ENCODE data around the gene STBD1.

Gene STBD1

GRCh38 chr4:76315267-76315918 lies 8.9 kb downstream of the STBD1 start:
- H3K4me3 ChIP-seq (ENCODE audit: low read depth, low read length): no peak overlapping the region
- TF ChIP-seq, protein P1, sequence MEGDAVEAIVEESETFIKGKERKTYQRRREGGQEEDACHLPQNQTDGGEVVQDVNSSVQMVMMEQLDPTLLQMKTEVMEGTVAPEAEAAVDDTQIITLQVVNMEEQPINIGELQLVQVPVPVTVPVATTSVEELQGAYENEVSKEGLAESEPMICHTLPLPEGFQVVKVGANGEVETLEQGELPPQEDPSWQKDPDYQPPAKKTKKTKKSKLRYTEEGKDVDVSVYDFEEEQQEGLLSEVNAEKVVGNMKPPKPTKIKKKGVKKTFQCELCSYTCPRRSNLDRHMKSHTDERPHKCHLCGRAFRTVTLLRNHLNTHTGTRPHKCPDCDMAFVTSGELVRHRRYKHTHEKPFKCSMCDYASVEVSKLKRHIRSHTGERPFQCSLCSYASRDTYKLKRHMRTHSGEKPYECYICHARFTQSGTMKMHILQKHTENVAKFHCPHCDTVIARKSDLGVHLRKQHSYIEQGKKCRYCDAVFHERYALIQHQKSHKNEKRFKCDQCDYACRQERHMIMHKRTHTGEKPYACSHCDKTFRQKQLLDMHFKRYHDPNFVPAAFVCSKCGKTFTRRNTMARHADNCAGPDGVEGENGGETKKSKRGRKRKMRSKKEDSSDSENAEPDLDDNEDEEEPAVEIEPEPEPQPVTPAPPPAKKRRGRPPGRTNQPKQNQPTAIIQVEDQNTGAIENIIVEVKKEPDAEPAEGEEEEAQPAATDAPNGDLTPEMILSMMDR (IDR thresholded peaks at IDR 0.05; ENCODE audit: low read depth, low read length, missing control alignments): no peak
- no peak for DNase-seq (ENCODE audit: low read depth)

DNA sequence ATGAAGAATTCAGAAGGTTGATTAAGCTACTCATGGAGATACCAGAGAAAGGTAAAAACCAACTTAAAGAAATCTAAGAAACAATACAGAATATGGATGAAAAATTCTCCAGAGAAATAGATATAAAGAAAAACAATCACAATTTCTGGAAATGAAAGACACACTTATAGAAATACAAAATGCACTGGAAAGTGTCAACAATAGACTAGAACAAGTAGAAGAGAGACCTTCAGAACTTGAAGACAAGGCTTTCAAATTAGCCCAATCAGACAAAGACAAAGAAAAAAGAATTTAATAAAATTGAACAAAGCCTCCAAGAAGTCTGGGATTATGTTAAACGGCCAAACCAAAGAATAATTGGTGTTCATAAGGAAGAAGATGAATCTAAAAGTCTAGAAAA lies 9.6 kb downstream of the STBD1 start:
- TF ChIP-seq, protein P1 (IDR thresholded peaks at IDR 0.05; ENCODE audit: low read depth, low read length, missing control alignments): no peak
- DNase-seq (ENCODE audit: low read depth): no peak
- H3K4me3 ChIP-seq (ENCODE audit: low read depth, low read length): no peak overlapping the region

- no peak overlapping the region for H3K4me3 ChIP-seq (ENCODE audit: low read depth, low read length)
- TF ChIP-seq, protein P1 (IDR thresholded peaks at IDR 0.05; ENCODE audit: low read depth, low read length, missing control alignments): no peak
- no peak for DNase-seq (ENCODE audit: low read depth)
These were observed 15.7 kb downstream of the STBD1 start for GRCh38 chr4:76322236-76322635.

DNA sequence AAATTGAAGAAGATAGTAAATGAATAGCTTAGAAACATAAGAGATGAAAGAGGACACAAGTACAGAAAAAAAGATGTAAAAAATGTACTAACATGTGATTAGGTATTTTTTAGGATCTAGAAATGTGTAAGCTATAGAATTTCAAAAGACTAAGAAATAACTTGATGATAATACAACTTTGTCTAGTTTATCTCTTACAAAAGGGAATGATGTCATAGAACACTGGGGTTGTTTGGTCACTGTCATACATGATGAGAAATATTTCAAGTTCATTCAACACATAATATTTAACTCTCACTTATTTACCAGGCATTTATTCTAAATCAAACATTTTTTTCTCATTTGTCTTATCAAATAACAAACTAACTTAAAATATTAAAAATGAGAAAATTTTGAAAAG lies 18.5 kb downstream of the STBD1 start:
- TF ChIP-seq, protein P1 (IDR thresholded peaks at IDR 0.05; ENCODE audit: low read depth, low read length, missing control alignments): no peak
- no peak overlapping the region for H3K4me3 ChIP-seq (ENCODE audit: low read depth, low read length)
- DNase-seq (ENCODE audit: low read depth): no peak

DNA sequence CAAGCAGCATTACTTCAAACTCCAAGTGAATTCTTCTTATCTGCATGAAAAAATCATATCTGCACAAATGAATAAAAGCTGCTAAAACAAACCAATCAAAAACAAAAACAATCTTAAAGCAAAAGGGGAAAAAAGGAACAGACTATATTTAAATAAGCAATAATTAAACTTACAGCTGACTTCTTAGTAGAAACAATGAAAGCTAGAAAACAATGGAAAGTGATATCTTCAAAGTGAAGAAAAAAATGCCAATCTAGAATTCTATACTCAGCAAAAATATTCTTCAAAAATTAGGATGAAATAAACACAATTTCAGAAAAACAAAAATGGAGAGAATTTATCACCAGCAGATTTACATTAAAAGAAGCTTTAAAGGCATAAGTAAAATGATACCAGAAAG lies 20.0 kb downstream of the STBD1 start:
- TF ChIP-seq, protein P1 (IDR thresholded peaks at IDR 0.05; ENCODE audit: low read depth, low read length, missing control alignments): no peak
- DNase-seq (ENCODE audit: low read depth): no peak
- H3K4me3 ChIP-seq (ENCODE audit: low read depth, low read length): no peak overlapping the region

GRCh38 chr4:76334885-76335284 lies 28.4 kb downstream of the STBD1 start:
- no peak for DNase-seq (ENCODE audit: low read depth)
- TF ChIP-seq, protein P1 (IDR thresholded peaks at IDR 0.05; ENCODE audit: low read depth, low read length, missing control alignments): no peak

GRCh38 chr4:76339364-76339763 lies 32.8 kb downstream of the STBD1 start:
- TF ChIP-seq, protein P1 (IDR thresholded peaks at IDR 0.05; ENCODE audit: low read depth, low read length, missing control alignments): no peak
- no peak overlapping the region for H3K4me3 ChIP-seq (ENCODE audit: low read depth, low read length)
- DNase-seq (ENCODE audit: low read depth): no peak

More at GRCh38 chr4:76334885-76335284, 28.4 kb downstream of the STBD1 start:
- no peak overlapping the region for H3K4me3 ChIP-seq (ENCODE audit: low read depth, low read length)
